ENCODE results near the gene OR14A2.

OR14A2 gene

GRCh38 chr1:247740721-247741120 lies 7.2 kb downstream of the OR14A2 start:
- Histone ChIP-seq H3K27ac (no peak overlapping the region), H3K27me3 (ENCODE audit: insufficient read depth, low read depth) (no peaks in the 10 kb centered on the region), H3K79me2 (ENCODE audit: insufficient read depth, low read depth) (no peaks in the 10 kb centered on the region), H3K9ac (no peak overlapping the region), H3K4me1 (ENCODE audit: low read depth, poor library complexity, severe bottlenecking) (no peaks in the 10 kb centered on the region), H4K20me1 (ENCODE audit: insufficient read depth) (no peaks in the 10 kb centered on the region), H3K4me3 (IDR thresholded peaks at IDR 0.05; ENCODE audit: insufficient read depth, low read depth, low read length) (no peak overlapping the region), H3K4me2 (no peak overlapping the region), H2AFZ (ENCODE audit: low read depth) (no peak overlapping the region), H3K36me3 (ENCODE audit: insufficient read depth) (no peaks in the 10 kb centered on the region)
- no peak for TF ChIP-seq CTCF (conservative IDR thresholded peaks at IDR 0.05; ENCODE audit: low read depth, low read length)

GRCh38 chr1:247738315-247738714 lies 9.6 kb downstream of the OR14A2 start, which contains the start of gene OR14K1:
Gene OR14K1 (plus strand): TSS chr1:247738615. CDS start chr1:247738615, 0 bp downstream.
- H2AFZ ChIP-seq (ENCODE audit: low read depth) = no peak within 1 kb of the TSS
- H3K79me2 ChIP-seq (ENCODE audit: insufficient read depth, low read depth) = no peaks in the 10 kb centered on the region
- H3K4me1 ChIP-seq (ENCODE audit: low read depth, poor library complexity, severe bottlenecking) = no peaks in the 10 kb centered on the region
- H4K20me1 ChIP-seq (ENCODE audit: insufficient read depth) = no peaks in the 10 kb centered on the region
- H3K27me3 ChIP-seq (ENCODE audit: insufficient read depth, low read depth) = no peaks in the 10 kb centered on the region
- H3K27ac ChIP-seq = no peak within 1 kb of the TSS
- no peaks in the 10 kb centered on the region for H3K36me3 ChIP-seq (ENCODE audit: insufficient read depth)
- no peak for TF ChIP-seq CTCF (conservative IDR thresholded peaks at IDR 0.05; ENCODE audit: low read depth, low read length)
- no peak within 1 kb of the TSS for H3K4me3 ChIP-seq (IDR thresholded peaks at IDR 0.05; ENCODE audit: insufficient read depth, low read depth, low read length)
- no peak within 1 kb of the TSS for H3K4me2 ChIP-seq
- H3K9ac ChIP-seq = no peak within 1 kb of the TSS

GRCh38 chr1:247721222-247721621 lies 26.7 kb downstream of the OR14A2 start:
- Histone ChIP-seq H3K9ac (no peak overlapping the region), H3K36me3 (ENCODE audit: insufficient read depth) (no peaks in the 10 kb centered on the region), H3K79me2 (ENCODE audit: insufficient read depth, low read depth) (no peaks in the 10 kb centered on the region), H3K4me2 (no peak overlapping the region), H3K4me3 (IDR thresholded peaks at IDR 0.05; ENCODE audit: insufficient read depth, low read depth, low read length) (no peak overlapping the region), H3K27ac (no peak overlapping the region), H4K20me1 (ENCODE audit: insufficient read depth) (no peaks in the 10 kb centered on the region), H2AFZ (ENCODE audit: low read depth) (no peak overlapping the region), H3K4me1 (ENCODE audit: low read depth, poor library complexity, severe bottlenecking) (no peaks in the 10 kb centered on the region), H3K27me3 (ENCODE audit: insufficient read depth, low read depth) (no peaks in the 10 kb centered on the region)
- no peak for TF ChIP-seq CTCF (conservative IDR thresholded peaks at IDR 0.05; ENCODE audit: low read depth, low read length)

GRCh38 chr1:247716546-247716945 lies 31.4 kb downstream of the OR14A2 start, which contains the start of gene OR6F1:
Gene OR6F1 (minus strand): TSS chr1:247716646. CDS start chr1:247712755, 3,891 bp downstream.
- Histone ChIP-seq H3K4me2 (no peak within 1 kb of the TSS), H3K4me1 (ENCODE audit: low read depth, poor library complexity, severe bottlenecking) (no peaks in the 10 kb centered on the region), H3K36me3 (ENCODE audit: insufficient read depth) (no peaks in the 10 kb centered on the region), H3K4me3 (IDR thresholded peaks at IDR 0.05; ENCODE audit: insufficient read depth, low read depth, low read length) (no peak within 1 kb of the TSS), H3K79me2 (ENCODE audit: insufficient read depth, low read depth) (no peaks in the 10 kb centered on the region), H3K9ac (no peak within 1 kb of the TSS), H2AFZ (ENCODE audit: low read depth) (no peak within 1 kb of the TSS), H3K27ac (no peak within 1 kb of the TSS), H3K27me3 (ENCODE audit: insufficient read depth, low read depth) (no peaks in the 10 kb centered on the region), H4K20me1 (ENCODE audit: insufficient read depth) (no peaks in the 10 kb centered on the region)
- no peak for TF ChIP-seq CTCF (conservative IDR thresholded peaks at IDR 0.05; ENCODE audit: low read depth, low read length)
